ENCODE data around the gene ELK3.
A peak's percentile ranks its signal among the peaks of the same experiment; 100 is the strongest.
"Not testable (repeated sequence)": the region's sequence is repeated elsewhere in the genome, so short reads cannot be mapped to it uniquely, and the experiment has no call there.

Gene ELK3

GRCh38 chr12:96313606-96314005, 119.4 kb downstream of the ELK3 start:
- Histone ChIP-seq H3K36me3 (ENCODE audit: insufficient read depth, low read length) (peaks cover 32% of the 10 kb centered on the region), H4K20me1 (ENCODE audit: insufficient read depth, low read length, poor library complexity, severe bottlenecking) (no peaks in the 10 kb centered on the region), H3K79me2 (ENCODE audit: insufficient read depth, low read length) (peaks cover 22% of the 10 kb centered on the region), H3K4me2 (ENCODE audit: low read depth, low read length, poor library complexity, severe bottlenecking) (no peak overlapping the region), H3K4me1 (ENCODE audit: insufficient read depth, low read length, poor library complexity, severe bottlenecking) (peaks cover 6% of the 10 kb centered on the region), H3K9me2 (replicated peaks; ENCODE audit: low read depth, low read length) (no peaks in the 10 kb centered on the region), H3K9me3 (ENCODE audit: insufficient read depth, low read depth, low read length) (no peaks in the 10 kb centered on the region), H2AFZ (ENCODE audit: low read length) (no peak overlapping the region), H3K9ac (ENCODE audit: low read depth, low read length, poor library complexity, severe bottlenecking) (no peak overlapping the region), H3K27me3 (ENCODE audit: insufficient read depth, low read length, poor library complexity, severe bottlenecking) (no peaks in the 10 kb centered on the region), H3F3A (ENCODE audit: low read depth) (no peaks in the 10 kb centered on the region), H3K4me3 (ENCODE audit: low read length, poor library complexity, severe bottlenecking) (no peak overlapping the region)
- no peak for TF ChIP-seq CTCF (conservative IDR thresholded peaks at IDR 0.05; ENCODE audit: low read length)
- no peak for TF ChIP-seq EZH2phosphoT487 (IDR thresholded peaks at IDR 0.05; ENCODE audit: borderline replicate concordance)

GRCh38 chr12:96314723-96315122, 120.5 kb downstream of the ELK3 start:
- H2AFZ ChIP-seq (ENCODE audit: low read length), result no peak overlapping the region
- H3K79me2 ChIP-seq (ENCODE audit: insufficient read depth, low read length), result peaks cover 22% of the 10 kb centered on the region
- H3K9me3 ChIP-seq (ENCODE audit: insufficient read depth, low read depth, low read length), result no peaks in the 10 kb centered on the region
- H3K27me3 ChIP-seq (ENCODE audit: insufficient read depth, low read length, poor library complexity, severe bottlenecking), result no peaks in the 10 kb centered on the region
- H3K9me2 ChIP-seq (replicated peaks; ENCODE audit: low read depth, low read length), result no peaks in the 10 kb centered on the region
- peaks cover 27% of the 10 kb centered on the region for H3K36me3 ChIP-seq (ENCODE audit: insufficient read depth, low read length)
- no peak for TF ChIP-seq CTCF (conservative IDR thresholded peaks at IDR 0.05; ENCODE audit: low read length)
- no peak for TF ChIP-seq EZH2phosphoT487 (IDR thresholded peaks at IDR 0.05; ENCODE audit: borderline replicate concordance)
- no peak overlapping the region for H3K9ac ChIP-seq (ENCODE audit: low read depth, low read length, poor library complexity, severe bottlenecking)
- no peaks in the 10 kb centered on the region for H3F3A ChIP-seq (ENCODE audit: low read depth)
- H4K20me1 ChIP-seq (ENCODE audit: insufficient read depth, low read length, poor library complexity, severe bottlenecking), result no peaks in the 10 kb centered on the region
- H3K4me2 ChIP-seq (ENCODE audit: low read depth, low read length, poor library complexity, severe bottlenecking), result no peak overlapping the region
- peaks cover 6% of the 10 kb centered on the region for H3K4me1 ChIP-seq (ENCODE audit: insufficient read depth, low read length, poor library complexity, severe bottlenecking)
- H3K4me3 ChIP-seq (ENCODE audit: low read length, poor library complexity, severe bottlenecking), result no peak overlapping the region

- peak overlapping the region; percentile 68 for H3K4me3 ChIP-seq (ENCODE audit: low read length, poor library complexity, severe bottlenecking)
- peak overlapping the region; percentile 60 for H3K9ac ChIP-seq (ENCODE audit: low read depth, low read length, poor library complexity, severe bottlenecking)
- H4K20me1 ChIP-seq (ENCODE audit: insufficient read depth, low read length, poor library complexity, severe bottlenecking); H3K9me2 ChIP-seq (replicated peaks; ENCODE audit: low read depth, low read length); H3F3A ChIP-seq (ENCODE audit: low read depth); H3K9me3 ChIP-seq (ENCODE audit: insufficient read depth, low read depth, low read length); H3K4me1 ChIP-seq (ENCODE audit: insufficient read depth, low read length, poor library complexity, severe bottlenecking); H3K27me3 ChIP-seq (ENCODE audit: insufficient read depth, low read length, poor library complexity, severe bottlenecking): not testable (repeated sequence)
- peaks cover 20% of the 10 kb centered on the region for H3K36me3 ChIP-seq (ENCODE audit: insufficient read depth, low read length)
- H2AFZ ChIP-seq (ENCODE audit: low read length), result peak overlapping the region; percentile 63; the same call in 1 of the 2 replicates
- H3K79me2 ChIP-seq (ENCODE audit: insufficient read depth, low read length), result peaks cover 22% of the 10 kb centered on the region
- H3K4me2 ChIP-seq (ENCODE audit: low read depth, low read length, poor library complexity, severe bottlenecking), result peak overlapping the region; percentile 67
Measured at GRCh38 chr12:96315741-96316481, 121.7 kb downstream of the ELK3 start.

GRCh38 chr12:96317801-96318200, 123.6 kb downstream of the ELK3 start:
- H3K27me3 ChIP-seq (ENCODE audit: insufficient read depth, low read length, poor library complexity, severe bottlenecking); H4K20me1 ChIP-seq (ENCODE audit: insufficient read depth, low read length, poor library complexity, severe bottlenecking); H2AFZ ChIP-seq (ENCODE audit: low read length); H3K9ac ChIP-seq (ENCODE audit: low read depth, low read length, poor library complexity, severe bottlenecking); H3K9me3 ChIP-seq (ENCODE audit: insufficient read depth, low read depth, low read length); H3F3A ChIP-seq (ENCODE audit: low read depth); H3K9me2 ChIP-seq (replicated peaks; ENCODE audit: low read depth, low read length); H3K4me3 ChIP-seq (ENCODE audit: low read length, poor library complexity, severe bottlenecking); H3K4me2 ChIP-seq (ENCODE audit: low read depth, low read length, poor library complexity, severe bottlenecking); H3K4me1 ChIP-seq (ENCODE audit: insufficient read depth, low read length, poor library complexity, severe bottlenecking): not testable (repeated sequence)
- peaks cover 29% of the 10 kb centered on the region for H3K79me2 ChIP-seq (ENCODE audit: insufficient read depth, low read length)
- H3K36me3 ChIP-seq (ENCODE audit: insufficient read depth, low read length), result peaks cover 13% of the 10 kb centered on the region

All from Loucy (cell line).